HG03064 (cell line): Measurements from ENCODE around the gene SPACA7.

Source experiments
- ATAC-seq: cut with Tn5 transposase; IDR thresholded peaks from one replicate; pipeline ENCODE4 v1.9.1; 2021; ENCODE audit warnings: low read depth; ENCODE audit not compliant: unreplicated experiment

Gene SPACA7, protein sequence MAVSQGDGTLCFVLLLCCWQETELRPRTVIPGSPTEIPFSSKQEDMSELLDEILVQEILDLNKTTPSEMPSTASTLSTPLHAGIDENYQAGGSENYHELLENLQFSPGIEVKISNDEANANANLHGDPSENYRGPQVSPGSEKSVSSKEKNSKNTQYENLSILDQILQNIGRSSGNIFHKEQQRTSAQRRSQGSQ

DNA sequence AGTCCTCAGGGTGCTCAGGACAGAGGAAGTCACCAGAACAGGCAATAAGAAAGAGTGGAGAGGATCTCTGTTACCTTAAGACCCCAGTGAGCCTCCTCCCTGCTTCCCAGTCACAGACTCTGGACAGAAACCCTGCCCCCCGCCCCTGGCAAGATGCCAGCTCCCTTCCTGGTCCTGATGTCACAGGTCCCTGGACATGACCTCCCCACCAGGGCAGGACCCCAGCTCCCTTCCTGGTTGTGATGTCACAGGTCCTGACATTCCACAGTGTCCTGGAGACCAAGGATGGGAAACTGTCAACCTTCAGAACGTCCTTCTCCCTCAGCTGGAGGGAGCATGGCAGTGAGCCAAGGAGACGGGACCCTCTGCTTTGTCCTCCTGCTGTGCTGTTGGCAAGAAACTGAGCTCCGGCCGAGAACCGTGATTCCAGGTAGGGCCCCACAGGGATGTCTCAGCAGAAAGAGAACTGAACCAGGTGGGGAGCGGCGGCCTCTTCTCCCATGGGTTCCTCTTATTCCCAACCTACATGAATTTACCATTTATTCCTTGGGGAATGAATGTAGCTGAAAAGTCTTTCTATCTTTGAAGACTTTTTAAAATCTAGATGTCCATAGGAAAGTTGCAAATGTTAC, at the start of gene SPACA7:
SPACA7 (plus strand) TSS at position 306 of the 632 bp plus-strand sequence; CDS start at position 337, 31 bp downstream.
- ATAC-seq, result no peak

DNA sequence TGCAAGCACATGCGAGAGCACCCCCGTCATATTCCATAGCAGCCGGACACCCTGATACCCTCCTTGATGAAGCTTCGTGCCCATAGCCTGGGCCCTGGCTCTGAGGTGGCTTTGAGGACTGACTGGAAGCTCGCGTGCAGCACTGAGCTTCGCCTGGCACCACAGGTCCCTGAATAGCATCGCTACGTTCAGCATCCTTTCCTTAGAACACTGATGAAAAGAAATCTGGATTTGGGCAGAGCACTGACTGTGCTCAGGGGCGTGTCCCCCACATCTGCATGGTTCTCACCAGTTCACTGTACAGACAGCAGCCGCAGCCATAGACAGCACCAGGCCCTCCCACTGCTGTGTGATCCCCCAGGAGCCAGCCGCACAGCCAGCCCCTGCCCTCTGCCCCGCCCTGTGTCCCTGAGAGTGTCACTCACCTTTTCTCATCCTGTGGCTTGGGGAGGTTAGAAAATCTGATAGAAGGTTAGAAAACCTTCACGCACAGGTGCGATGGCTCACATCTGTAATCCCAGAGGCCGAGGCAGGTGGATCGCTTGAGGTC, 49.3 kb upstream of the SPACA7 start:
- no peak for ATAC-seq

GRCh38 chr13:112328936-112329335, 47.2 kb upstream of the SPACA7 start:
- ATAC-seq, result no peak

DNA sequence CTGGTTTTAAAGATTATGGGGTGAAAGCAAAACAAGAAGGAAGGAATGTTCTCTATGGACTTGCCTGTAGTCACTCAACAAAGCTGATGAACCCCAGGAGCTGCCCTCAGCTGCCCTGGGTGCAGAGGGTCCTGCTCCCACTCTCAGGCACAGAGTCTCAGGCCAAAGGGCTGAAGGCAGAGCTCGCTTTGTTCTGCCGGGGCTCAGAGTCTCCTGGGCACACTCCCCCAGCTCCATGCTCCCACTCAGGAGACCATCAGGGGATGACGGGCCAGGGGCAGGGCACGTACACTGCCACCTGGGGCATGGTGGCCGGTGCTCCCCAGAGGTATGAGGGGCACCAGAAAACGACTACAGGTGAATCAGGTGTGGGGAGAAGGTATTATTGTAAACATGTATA, 46.8 kb upstream of the SPACA7 start:
- no peak for ATAC-seq

- ATAC-seq, result no peak
Observed at GRCh38 chr13:112330066-112330465, 46.1 kb upstream of the SPACA7 start.

DNA sequence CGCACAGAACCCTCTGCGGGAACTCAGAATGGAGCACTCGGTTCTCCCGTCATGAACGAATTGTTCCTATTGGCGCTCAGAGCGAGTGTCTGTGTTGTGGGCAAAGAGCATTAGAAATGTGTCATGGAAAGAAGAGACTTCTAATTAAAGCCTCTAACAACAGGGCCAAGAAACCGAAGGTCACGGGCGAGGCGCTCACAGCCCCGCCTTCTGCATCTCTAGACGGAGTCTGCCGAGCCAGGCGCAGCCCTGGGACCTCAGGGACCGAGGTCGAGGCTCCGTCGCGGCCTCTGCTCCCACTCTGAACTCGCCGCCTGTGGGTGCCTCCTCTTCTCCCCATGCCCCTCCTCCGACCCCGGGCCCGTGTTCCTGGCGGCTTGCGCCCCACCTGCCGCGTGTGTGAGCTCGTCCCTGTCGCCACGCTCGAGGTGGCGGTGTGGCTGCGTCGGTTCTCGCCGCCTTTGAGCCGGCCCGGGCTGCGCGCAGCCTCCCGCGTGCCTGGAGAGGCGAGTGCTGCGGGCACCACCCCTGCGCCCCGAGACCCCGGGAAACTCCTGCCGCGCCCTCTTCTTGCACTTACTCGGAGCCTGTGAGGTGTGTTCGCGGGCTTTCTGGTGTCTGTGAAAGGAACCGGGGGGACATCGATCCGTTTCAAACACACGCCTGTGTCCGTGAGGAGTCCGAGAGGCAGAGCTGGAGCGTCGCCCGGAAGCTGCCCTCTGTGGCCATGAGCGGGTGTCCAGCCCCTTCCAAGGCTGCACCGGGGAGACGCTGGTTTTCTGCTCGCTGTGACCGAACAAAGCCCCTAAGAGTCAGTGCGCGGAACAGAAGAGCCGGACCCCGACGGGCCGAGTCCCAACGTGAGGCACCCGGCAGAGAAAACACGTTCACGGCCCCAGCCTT, 45.4 kb upstream of the SPACA7 start:
- no peak for ATAC-seq

- ATAC-seq, result no peak
Observed at GRCh38 chr13:112331675-112332074, 44.5 kb upstream of the SPACA7 start.

- ATAC-seq, result no peak
Observed at GRCh38 chr13:112332727-112333126, 43.4 kb upstream of the SPACA7 start.

- no peak for ATAC-seq
Observed at GRCh38 chr13:112333756-112334543, 42.2 kb upstream of the SPACA7 start.

- no peak for ATAC-seq
Observed at GRCh38 chr13:112335135-112335534, 41.0 kb upstream of the SPACA7 start.

GRCh38 chr13:112341446-112341845, 34.7 kb upstream of the SPACA7 start:
- ATAC-seq, result no peak

DNA sequence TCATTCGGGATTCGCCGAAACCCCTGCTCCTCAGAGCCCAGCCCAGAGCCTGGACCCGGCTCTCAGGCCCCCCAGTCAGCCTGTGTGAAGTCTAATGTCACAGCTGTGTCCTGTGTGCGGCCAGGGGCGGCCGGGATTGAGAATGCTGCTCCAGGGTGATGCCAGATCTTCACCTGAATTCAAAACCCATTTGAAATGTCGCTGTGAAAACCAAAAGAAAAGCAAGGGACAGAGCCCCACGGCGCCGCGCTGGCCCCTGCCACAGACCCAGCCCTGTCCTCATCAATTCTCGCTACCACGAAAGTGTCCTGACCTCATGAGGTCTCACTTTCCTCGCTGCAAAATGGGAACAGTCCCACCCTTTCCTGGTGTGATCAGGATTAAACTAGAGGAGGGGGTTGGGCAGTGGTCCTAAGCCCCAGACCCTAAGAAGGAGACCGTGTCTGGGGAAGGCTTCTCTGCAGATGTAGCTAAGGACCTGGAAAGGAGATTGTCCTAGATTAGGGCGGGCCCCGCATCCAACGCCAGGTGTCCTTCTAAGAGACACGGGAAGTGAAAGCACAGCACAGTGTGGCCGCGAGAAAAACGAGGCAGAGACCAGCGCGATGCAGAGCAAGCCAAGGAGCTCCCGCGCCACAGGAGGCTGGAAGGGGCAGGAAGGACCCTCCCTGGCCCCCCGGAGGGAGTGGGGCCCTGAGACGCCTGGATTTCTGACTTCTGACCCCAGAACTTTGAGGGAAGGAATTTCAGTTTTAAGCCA, 34.0 kb upstream of the SPACA7 start:
- ATAC-seq, result no peak

DNA sequence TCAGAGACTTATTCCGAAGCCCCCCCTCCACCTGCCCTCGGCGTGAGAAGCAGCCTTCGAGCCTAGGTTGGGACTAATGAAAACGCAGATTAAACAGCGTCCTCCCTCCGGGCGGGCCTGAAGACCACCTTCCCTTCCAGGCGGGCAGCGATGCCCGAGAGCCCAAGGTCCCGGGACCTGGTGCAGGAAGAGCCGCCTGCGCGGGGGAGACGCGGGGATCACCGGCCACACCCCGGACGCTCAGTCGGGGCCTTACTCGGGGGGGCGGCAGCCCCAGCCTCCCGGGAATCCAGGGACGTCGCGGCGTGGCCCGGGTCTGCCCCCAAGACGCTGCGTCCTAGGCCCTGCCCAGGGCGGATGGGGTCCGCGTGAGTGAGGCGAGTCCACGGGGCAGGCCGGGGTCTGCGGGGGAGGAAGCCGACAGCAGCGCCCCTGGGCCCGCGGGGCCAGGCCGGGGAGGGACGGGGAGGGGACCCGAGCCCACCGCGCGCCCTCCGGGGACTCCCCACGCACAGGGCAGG, 33.3 kb upstream of the SPACA7 start:
- ATAC-seq, result no peak

- ATAC-seq, result no peak
Observed at GRCh38 chr13:112343591-112343990, 32.6 kb upstream of the SPACA7 start.

DNA sequence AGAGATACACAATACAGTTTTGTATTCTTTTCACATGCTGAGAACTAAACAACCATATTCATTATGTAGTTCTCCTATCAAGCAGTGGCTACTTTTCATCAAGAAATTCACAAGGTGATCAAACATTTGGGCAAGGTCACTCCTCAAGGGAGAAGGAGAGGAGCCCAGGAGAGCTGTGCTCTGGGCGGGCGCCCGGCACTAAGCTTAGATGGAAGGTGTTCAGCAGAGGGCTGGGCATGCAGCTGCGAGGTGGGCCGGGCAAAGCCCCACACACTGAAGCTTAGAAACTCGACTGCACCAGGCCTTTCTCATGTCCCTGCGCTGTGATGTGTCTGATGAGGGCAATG, 30.4 kb upstream of the SPACA7 start:
- ATAC-seq, result no peak

DNA sequence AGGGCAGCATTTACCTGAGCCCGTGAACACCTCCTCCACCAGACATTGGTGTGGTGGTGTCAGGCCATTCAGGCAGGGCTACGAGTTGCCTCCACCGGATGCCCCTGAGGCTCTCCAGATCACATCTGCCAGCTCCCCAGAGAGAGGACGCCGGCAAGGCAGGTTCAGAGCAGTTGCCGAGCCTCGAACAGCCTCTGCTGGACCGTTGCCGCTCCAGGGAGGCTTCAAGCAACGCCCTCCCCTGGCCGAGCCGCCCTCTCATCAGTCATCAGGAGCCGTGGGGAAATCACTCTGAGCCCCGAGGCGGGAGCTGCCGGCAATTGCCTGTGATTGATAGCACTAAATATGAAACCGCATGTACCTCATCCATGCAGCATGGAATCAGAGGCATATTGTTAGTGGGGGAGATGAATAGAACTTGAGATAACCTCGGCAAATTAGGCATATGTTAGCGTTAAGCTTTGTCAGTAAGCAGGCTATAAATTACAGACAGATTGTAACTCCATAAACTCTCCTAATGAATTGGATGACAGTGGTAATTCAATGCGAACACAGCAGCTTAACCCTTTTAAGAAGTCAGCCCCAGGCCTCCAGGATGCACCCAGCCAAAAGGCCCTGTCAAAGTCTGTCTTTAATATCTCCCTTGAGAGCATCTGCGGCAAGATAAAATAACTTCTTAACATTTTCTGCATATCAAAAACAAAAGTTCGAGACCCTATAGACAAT, 29.8 kb upstream of the SPACA7 start:
- ATAC-seq, result no peak

DNA sequence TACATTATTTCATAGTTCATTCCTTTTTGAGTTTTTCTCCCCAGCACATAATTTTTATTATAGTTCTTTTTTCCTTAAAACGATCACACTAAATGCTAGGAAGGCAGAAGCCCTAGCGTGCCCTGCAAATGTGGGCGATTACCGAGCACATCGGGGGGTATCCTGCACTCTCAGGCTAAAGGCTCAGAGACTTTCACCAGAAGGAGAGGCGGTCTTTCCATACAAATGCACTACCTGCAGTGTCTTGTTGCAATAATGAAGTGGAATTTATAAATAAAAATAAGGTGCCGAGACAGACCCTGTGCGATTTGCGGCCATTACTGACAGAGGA, 29.3 kb upstream of the SPACA7 start:
- no peak for ATAC-seq

DNA sequence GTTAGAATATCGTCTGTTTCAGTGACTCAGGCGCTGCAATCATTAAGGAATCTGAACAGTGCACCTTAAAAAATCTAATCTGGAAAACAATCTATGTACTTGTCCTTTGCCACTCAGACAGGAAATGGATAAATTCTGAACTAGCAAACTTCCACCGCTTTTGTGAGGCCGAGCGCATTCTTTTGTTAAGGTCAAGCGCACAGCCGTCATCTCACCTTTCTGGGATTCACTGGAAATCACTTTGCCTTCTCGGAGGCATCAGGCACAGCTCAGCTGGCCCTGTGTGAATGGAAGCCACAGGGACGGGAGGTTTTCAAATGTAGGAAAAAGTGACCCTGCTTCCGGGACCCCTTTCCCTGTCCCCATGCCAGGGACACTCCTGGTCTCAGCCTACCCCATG, 28.2 kb upstream of the SPACA7 start:
- no peak for ATAC-seq
